Measurements from ENCODE around the gene CHMP2A.
A peak's percentile ranks its signal among the peaks of the same experiment; 100 is the strongest.

Gene CHMP2A

DNA sequence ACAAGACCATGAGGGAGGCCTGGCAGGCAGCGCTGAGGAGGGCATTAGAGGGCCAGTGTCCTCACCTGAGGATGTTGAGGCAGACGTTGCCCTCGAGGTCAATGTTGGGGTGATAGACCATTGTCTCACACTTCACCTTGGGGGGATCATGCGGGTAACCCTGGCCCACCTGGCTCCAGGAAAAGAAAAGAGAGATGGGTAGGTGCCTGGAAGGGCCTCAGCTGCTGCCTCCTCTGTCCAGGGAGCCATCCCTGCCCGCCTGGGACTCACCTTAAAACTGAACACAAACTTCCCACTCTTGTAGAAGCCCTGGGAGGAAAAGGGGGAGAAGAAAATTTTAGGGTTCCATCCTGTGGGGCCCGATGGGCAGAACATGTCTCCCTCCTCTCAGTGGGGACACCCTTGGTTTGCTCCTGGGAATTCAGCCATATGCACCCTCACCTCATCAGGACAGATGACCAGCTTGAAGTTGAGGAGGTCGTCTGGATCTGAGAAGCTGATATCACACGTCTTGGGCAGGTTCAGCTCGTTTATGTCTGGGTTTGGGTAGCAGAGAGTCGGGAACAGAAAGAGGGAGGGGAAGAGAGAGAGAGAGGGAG, 1.8 kb upstream of the CHMP2A start:
- peak overlapping the region; percentile 92 for H3K27ac ChIP-seq
- H3K79me2 ChIP-seq, result peaks cover 42% of the 10 kb centered on the region
- H3K9me3 ChIP-seq (ENCODE audit: control insufficient read depth, low read length), result no peaks in the 10 kb centered on the region
- no peak overlapping the region for H3K9ac ChIP-seq
- peaks cover 35% of the 10 kb centered on the region for H3K4me1 ChIP-seq
- TF ChIP-seq, protein P1, sequence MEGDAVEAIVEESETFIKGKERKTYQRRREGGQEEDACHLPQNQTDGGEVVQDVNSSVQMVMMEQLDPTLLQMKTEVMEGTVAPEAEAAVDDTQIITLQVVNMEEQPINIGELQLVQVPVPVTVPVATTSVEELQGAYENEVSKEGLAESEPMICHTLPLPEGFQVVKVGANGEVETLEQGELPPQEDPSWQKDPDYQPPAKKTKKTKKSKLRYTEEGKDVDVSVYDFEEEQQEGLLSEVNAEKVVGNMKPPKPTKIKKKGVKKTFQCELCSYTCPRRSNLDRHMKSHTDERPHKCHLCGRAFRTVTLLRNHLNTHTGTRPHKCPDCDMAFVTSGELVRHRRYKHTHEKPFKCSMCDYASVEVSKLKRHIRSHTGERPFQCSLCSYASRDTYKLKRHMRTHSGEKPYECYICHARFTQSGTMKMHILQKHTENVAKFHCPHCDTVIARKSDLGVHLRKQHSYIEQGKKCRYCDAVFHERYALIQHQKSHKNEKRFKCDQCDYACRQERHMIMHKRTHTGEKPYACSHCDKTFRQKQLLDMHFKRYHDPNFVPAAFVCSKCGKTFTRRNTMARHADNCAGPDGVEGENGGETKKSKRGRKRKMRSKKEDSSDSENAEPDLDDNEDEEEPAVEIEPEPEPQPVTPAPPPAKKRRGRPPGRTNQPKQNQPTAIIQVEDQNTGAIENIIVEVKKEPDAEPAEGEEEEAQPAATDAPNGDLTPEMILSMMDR (IDR thresholded peaks at IDR 0.05), result no peak
- no peaks in the 10 kb centered on the region for H3K36me3 ChIP-seq (ENCODE audit: control insufficient read depth, insufficient read depth, low read length)
- H3K27me3 ChIP-seq (ENCODE audit: control insufficient read depth, insufficient read depth, low read length), result no peaks in the 10 kb centered on the region
- H3K4me2 ChIP-seq (ENCODE audit: low read length), result peak overlapping the region; percentile 97
- H2AFZ ChIP-seq, result no peak overlapping the region
- peak overlapping the region; percentile 90 for H3K4me3 ChIP-seq (ENCODE audit: low read depth, low read length)

DNA sequence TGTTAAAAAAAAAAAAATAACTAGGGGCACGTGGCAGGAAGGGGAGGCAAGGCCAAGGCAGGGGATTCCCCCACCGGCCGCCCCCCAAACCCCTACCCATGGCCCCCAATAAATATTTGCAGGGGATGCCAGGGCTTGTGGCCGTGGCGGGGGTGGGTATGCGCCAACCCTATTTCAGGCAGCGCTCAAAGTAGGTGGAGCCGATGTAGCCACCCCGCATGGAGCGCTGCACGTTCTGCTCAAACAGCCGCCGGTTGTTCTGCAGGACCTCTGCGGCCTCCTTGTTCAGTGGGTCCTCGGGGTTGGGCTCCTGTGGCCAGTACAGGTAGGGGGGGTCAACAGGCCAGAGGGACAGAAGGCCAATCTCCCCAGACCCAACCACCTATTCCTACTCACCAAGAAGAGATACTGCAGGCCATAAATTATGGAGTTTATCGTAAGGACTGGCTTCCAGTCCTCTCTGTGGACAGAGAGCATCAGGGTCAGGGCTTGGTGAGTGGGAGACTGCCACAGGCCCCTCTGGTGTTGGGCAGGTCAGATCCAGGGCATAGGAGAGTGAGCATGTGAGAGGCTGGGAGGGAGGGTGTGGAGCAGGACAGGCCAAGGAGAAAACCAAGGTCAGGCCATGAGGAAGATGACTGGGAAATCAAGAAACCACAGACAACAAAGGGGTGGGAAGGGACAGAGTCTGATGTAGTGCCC, 1.2 kb upstream of the CHMP2A start:
- Histone ChIP-seq H3K27me3 (ENCODE audit: control insufficient read depth, insufficient read depth, low read length) (no peaks in the 10 kb centered on the region), H3K27ac (peak overlapping the region; percentile 95), H3K4me3 (ENCODE audit: low read depth, low read length) (no peak overlapping the region), H3K4me1 (peaks cover 32% of the 10 kb centered on the region), H3K9ac (no peak overlapping the region), H3K9me3 (ENCODE audit: control insufficient read depth, low read length) (no peaks in the 10 kb centered on the region), H3K36me3 (ENCODE audit: control insufficient read depth, insufficient read depth, low read length) (no peaks in the 10 kb centered on the region), H3K4me2 (ENCODE audit: low read length) (peak overlapping the region; percentile 35), H2AFZ (no peak overlapping the region), H3K79me2 (peaks cover 42% of the 10 kb centered on the region)
- TF ChIP-seq, protein P1 (IDR thresholded peaks at IDR 0.05), result no peak

DNA sequence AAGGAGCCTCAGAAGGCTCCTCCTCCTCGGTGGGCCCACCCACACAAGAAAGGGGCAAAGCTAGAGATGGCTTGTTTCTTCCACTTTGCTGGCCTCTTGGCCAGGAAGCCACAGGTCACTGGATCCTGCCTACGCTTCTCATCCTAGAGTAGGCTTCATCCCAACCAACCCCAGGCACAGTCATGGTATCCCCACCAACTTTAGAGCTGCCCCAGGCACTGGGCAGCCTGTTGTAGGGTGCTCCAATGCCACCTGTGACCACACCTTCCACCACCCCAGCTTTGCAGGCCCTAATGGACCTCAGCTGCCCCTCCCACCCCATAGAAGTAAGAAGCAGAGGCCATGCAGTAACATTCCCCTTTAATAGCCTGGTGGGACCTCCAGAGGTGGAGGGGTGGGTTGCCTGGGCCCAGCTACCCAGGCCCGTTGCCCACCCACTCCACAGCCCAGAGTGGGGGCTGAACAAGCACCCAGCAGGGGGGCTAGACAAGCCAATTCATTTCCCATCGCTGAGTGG, 522 bp upstream of the CHMP2A start:
- peaks cover 32% of the 10 kb centered on the region for H3K4me1 ChIP-seq
- H3K36me3 ChIP-seq (ENCODE audit: control insufficient read depth, insufficient read depth, low read length), result no peaks in the 10 kb centered on the region

DNA sequence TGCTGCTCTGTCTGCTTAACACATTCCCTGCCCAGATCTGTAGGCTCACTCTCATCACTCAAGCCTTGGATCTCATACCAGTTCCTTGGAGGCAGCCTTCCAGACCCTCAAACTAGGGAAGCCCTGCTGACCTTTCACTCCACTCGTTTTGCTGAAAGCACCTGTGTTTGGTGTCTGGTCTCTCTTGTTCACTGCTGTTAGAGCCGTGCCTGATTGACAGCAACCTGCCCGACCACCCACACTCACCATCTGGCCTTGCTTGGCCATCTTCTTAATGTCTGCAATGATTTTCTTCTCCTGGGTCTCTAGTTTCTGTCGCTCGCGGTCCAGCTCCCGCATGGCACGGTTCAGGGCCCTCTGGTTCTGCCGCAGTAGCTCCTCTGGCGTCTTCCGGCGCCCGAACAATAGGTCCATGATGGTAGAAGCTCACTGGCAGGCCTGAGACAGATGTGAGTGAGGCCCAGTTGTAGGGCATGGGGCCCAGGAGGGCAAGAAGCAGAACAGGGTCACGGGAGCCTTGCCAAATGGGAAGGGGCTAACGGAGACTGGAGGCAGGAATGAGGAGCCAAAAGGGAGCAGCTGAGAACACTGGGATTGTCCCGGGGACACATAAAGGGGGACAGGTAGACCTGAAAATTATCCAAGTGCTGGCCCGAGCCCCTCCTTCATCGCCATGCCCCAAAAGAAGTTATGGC, 959 bp downstream of the CHMP2A start:
- H3K27me3 ChIP-seq (ENCODE audit: control insufficient read depth, insufficient read depth, low read length), result no peaks in the 10 kb centered on the region
- peak overlapping the region; percentile 82 for H3K4me2 ChIP-seq (ENCODE audit: low read length)
- TF ChIP-seq, protein P1 (IDR thresholded peaks at IDR 0.05), result no peak
- H3K9me3 ChIP-seq (ENCODE audit: control insufficient read depth, low read length), result no peaks in the 10 kb centered on the region
- peak overlapping the region; percentile 78 for H2AFZ ChIP-seq
- H3K79me2 ChIP-seq, result peaks cover 46% of the 10 kb centered on the region
- H3K27ac ChIP-seq, result peak overlapping the region; percentile 95
- no peaks in the 10 kb centered on the region for H3K36me3 ChIP-seq (ENCODE audit: control insufficient read depth, insufficient read depth, low read length)
- peaks cover 23% of the 10 kb centered on the region for H3K4me1 ChIP-seq
- peak overlapping the region; percentile 85 for H3K9ac ChIP-seq
- H3K4me3 ChIP-seq (ENCODE audit: low read depth, low read length), result peak overlapping the region; percentile 81

More for the DNA sequence above, 522 bp upstream of the CHMP2A start:
- Histone ChIP-seq H3K4me3 (ENCODE audit: low read depth, low read length) (peak overlapping the region; percentile 81), H2AFZ (peak overlapping the region; percentile 78), H3K9me3 (ENCODE audit: control insufficient read depth, low read length) (no peaks in the 10 kb centered on the region), H3K27ac (peak overlapping the region; percentile 95), H3K79me2 (peaks cover 42% of the 10 kb centered on the region), H3K9ac (peak overlapping the region; percentile 85), H3K4me2 (ENCODE audit: low read length) (peak overlapping the region; percentile 82), H3K27me3 (ENCODE audit: control insufficient read depth, insufficient read depth, low read length) (no peaks in the 10 kb centered on the region)
- TF ChIP-seq, protein P1 (IDR thresholded peaks at IDR 0.05), result no peak
